HG03045 (cell line): ENCODE measurements around the gene KPRP.

Source experiments
- ATAC-seq: cut with Tn5 transposase; IDR thresholded peaks from one replicate; pipeline ENCODE4 v1.9.1; 2021; ENCODE audit warnings: mild to moderate bottlenecking, moderate library complexity; ENCODE audit not compliant: unreplicated experiment

KPRP gene

GRCh38 chr1:152757747-152758146 lies at the start of gene KPRP:
Gene KPRP (plus strand): TSS chr1:152758025. CDS start chr1:152759589, 1,564 bp downstream.
- no peak for ATAC-seq

- ATAC-seq, result no peak
These were observed 39.6 kb upstream of the KPRP start for GRCh38 chr1:152718238-152718637.

- ATAC-seq, result no peak
These were observed 32.6 kb upstream of the KPRP start for GRCh38 chr1:152725261-152725660.

- no peak for ATAC-seq
These were observed 28.8 kb upstream of the KPRP start for GRCh38 chr1:152728986-152729385.

GRCh38 chr1:152735648-152736047 lies 22.2 kb upstream of the KPRP start:
- no peak for ATAC-seq

GRCh38 chr1:152737997-152738396 lies 19.8 kb upstream of the KPRP start:
- ATAC-seq, result no peak

GRCh38 chr1:152739841-152740240 lies 18.0 kb upstream of the KPRP start:
- no peak for ATAC-seq

GRCh38 chr1:152741656-152742055 lies 16.2 kb upstream of the KPRP start:
- no peak for ATAC-seq

GRCh38 chr1:152743371-152744145 lies 14.3 kb upstream of the KPRP start:
- no peak for ATAC-seq

- no peak for ATAC-seq
These were observed 12.5 kb upstream of the KPRP start for GRCh38 chr1:152745289-152745704.

- ATAC-seq, result no peak
These were observed 11.9 kb upstream of the KPRP start for GRCh38 chr1:152745765-152746444.

- ATAC-seq, result no peak
These were observed 10.0 kb upstream of the KPRP start for GRCh38 chr1:152747831-152748230.

- no peak for ATAC-seq
These were observed 5.6 kb upstream of the KPRP start for GRCh38 chr1:152752225-152752624.

GRCh38 chr1:152753586-152753985 lies 4.2 kb upstream of the KPRP start:
- ATAC-seq, result no peak

- ATAC-seq, result no peak
These were observed 953 bp upstream of the KPRP start for GRCh38 chr1:152756872-152757271.

- no peak for ATAC-seq
These were observed 811 bp downstream of the KPRP start for GRCh38 chr1:152758636-152759035.

GRCh38 chr1:152759453-152760173 lies 1.8 kb downstream of the KPRP start:
- ATAC-seq, result no peak

- no peak for ATAC-seq
These were observed 2.8 kb downstream of the KPRP start for GRCh38 chr1:152760551-152761190.

- ATAC-seq, result no peak
These were observed 3.9 kb downstream of the KPRP start for GRCh38 chr1:152761609-152762213.

- ATAC-seq, result no peak
These were observed 11.2 kb downstream of the KPRP start for GRCh38 chr1:152768847-152769533.
